H4 (cell line): ENCODE data around the gene OOSP3. TPM values are rescaled to one million over a fixed set of nuclear protein-coding genes. Genes with fewer than 3 reads are reported as not detected.
"Not testable (repeated sequence)": the region's sequence is repeated elsewhere in the genome, so short reads cannot be mapped to it uniquely, and the experiment has no call there.

ENCODE experiments used
- DNase-seq: peaks from one replicate; pipeline ENCODE4 v3.0.0-alpha.2; 2015; ENCODE audit warnings: low spot score
- total RNA-seq: library from RNA; depleted of rRNA; stranded (reverse); fragments of >200 nt; shearing (Covaris generic); gene quantifications from 2 replicates; pipeline ENCODE4 v1.2.3, GENCODE V29; 2014

OOSP3 gene
- total RNA-seq, 1 experiment from 2014 or later, result not detected

DNA sequence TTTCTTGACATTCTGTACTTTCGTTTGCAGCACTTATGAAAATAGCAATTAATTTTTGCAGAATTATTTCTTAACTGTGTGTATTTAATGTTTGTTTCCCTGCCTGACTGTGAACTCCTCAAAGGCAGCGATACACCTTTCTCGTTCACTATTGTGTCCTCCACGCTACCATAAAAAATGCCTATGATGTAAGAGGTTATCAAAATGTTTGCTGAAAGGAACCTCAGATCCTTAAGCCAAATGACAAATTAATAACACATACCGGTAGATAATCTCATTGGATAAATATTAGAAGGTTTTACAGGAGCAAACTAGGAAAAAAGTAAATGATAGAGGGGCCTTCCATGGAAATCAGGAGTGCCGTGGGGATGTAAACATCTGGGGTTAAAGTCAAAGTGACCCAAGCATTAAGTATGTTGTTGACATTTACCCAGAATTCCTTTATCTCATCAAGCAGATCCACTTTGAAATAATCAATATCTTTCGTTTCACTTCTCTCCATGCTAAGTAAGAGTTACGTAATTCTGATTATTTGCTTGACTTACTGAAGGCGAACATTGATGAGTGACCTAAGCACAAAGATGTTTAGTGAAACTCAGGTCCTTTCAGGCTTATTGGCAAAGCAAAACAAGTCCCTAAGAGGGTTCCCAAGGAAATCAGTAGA is 2.6 kb upstream of the OOSP3 start:
- no peak for DNase-seq

DNA sequence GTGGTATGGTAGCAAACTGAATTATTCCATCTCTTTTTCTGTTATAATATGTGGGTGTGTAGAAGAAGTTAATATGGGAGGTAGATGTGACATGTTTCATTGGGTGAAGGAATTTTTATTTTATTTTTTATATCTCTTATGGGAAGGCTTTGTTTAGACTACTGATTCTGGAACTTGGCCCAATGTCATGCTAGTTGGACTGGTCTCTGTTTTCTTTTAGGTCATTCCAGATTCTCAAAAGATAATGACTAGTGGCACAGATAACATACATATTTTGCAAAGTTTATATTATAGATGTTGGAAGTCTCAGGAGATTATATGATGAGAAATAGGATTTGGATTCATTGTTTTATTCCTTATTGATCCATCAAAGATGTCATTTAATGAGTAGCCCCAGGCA is 1.3 kb upstream of the OOSP3 start:
- no peak for DNase-seq

DNA sequence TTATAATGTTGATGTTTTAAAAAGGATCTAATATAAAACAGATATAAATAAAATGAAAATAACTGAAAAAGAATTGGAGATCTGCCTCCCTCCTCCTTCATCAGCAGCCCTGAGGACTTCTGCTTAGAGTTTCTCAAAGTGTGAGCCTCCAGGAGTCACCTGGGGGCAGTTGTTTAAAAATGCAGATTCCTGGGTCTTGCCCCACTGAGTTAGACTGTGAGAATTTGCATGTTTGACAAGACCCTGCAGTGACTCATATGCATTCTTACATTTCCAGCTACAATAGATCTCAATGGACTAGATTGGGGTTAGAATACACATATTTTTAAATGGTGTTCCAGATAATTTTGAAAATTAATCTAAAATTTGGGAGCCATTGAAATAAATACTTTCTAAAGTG is 798 bp upstream of the OOSP3 start:
- DNase-seq, result no peak

DNA sequence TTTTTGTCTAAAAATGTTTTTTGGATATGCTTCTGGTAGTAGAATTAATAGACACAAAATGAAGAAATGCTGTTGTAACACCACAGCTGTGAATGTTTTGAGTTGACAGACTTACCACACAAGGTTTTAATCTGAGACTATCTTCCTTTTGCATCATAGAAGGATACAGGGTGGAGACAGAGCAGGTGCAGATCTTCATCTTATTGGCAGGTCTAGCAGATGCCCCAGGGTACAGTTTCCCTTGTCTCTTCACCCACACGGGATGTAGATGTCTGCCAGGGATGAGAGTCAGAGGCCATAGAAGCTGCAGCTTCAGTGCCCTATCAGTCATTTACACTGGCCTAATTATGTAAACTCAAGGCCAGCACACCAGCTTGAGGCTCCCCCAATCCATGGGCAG is 985 bp downstream of the OOSP3 start:
- no peak for DNase-seq

DNA sequence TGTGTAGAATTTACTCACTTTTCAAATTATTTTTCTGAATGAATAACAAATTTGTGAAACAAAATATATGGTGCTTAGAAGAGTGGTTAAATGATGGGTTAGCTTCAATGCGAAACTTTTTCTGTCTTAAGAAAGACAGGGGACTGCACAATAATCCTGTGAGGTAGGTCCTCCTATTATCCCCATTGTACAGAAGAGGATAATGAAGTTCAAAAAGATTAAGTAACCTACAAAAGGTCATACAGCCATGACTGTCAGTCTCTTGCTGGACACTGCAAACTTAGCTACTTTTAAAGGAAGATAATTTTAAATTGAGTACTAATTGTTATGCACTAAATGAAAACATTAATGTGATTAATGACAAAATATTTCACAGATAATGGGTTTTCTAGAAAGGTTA is 5.0 kb downstream of the OOSP3 start:
- no peak for DNase-seq

DNA sequence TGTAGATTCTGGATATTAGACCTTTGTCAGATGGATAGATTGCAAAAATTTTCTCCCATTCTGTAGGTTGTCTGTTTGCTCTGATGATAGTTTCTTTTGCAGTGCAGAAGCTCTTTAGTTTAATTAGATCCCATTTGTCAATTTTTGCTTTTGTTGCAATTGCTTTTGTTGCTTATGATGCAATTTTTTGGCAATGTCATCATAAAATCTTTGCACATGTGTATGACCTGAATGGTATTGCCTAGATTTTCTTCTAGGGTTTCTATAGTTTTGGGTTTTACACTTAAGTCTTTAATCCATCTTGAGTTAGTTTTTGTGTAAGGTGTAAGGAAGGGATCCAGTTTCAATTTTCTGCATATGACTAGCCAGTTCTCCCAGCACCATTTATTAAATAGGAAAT is 8.6 kb downstream of the OOSP3 start:
- not testable (repeated sequence) for DNase-seq

DNA sequence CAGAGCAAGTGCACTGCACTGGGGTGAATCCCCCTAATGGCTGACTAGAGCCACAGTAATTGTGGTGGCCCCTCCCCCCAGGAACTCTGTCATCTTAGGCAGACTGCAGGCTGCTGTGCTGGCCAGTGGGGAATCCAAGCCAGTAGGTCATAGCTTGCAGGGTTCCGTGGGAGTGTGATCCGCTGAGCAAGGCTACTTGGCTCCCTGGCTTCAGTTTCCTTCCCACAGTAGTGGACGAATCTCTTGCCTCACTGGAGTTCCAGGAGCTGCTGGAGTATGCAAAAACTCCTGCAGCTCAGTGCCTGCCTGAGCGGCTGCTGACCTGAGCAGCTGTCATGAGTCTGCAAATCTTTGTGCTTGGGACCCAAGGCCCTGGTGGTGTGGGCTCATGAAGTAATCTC is 13.2 kb downstream of the OOSP3 start:
- DNase-seq, result no peak

DNA sequence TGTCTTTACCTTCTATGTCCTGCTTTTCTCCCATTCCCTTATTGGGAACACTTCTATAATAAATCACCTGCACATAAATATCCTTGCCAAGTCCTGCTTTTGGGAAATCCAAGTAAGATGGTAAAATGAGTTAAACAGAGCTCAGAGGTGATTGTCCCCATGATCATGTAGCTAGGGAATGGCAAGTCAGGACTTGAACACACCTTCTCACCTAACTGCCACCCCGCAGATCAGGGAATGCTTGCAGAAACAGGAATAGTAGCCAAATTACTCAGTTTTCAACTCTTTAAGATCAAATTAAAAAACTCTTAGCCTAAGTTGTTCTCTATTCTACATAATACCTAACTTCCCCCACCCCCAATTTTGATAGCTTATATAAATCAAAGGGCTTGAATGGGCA is 16.0 kb downstream of the OOSP3 start:
- DNase-seq, result no peak

DNA sequence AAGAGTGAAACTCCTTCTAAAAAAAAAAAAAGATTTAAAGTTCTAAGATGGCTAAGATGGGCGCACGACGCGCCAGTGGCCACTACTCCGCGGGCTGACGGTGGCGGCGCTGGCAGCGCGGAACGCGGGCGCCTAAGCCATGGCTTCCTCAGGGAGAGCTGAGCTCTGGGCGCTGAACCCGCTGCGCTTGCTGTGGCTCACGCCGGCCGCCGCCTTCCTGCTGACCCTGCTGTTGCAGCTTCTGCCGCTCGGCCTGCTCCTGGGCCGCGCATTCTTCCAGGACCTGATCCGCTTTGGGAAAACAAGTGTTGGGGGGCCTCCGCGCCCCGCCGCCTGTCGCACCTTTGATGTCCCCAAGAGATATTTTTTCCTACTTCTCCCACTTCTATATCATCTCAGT is 19.5 kb downstream of the OOSP3 start:
- DNase-seq, result no peak

DNA sequence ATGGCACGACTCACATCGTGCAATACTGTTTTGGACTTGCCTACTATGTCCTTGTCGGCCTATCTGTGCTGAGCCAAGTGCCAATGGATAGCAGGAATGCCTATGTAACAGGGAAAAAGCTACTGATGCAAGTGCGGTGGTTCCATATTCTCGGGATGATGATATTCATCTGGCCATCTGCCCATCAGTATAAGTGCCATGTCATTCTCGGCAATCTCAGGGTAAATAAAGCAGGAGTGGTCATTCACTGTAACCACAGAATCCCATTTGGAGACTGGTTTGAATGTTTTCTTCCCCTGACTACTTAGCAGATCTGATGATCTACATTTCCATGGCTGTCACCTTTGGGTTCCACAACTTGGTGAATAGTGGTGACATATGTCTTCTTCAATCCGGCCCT is 20.1 kb downstream of the OOSP3 start:
- DNase-seq, result peak; percentile 62

DNA sequence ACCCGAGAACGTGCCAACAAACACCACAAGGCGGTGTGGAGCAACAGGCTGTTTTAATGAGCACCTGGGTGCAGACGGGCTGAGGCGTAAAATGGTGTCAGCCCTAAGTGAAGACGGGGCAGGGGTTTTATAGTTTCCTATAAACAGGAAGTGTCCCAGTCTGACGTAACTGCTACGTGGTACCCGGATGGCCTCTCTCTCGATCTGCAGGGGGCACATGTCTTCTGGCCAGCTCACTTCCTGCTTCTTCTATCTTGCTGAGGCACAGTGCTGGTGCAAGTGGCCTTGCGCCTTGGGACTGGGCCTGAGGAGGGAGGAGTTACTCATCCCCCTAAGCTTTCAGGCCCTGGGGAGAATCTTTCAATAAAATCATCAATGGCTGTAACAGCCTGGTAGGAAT is 20.9 kb downstream of the OOSP3 start:
- DNase-seq, result peak; percentile 84

DNA sequence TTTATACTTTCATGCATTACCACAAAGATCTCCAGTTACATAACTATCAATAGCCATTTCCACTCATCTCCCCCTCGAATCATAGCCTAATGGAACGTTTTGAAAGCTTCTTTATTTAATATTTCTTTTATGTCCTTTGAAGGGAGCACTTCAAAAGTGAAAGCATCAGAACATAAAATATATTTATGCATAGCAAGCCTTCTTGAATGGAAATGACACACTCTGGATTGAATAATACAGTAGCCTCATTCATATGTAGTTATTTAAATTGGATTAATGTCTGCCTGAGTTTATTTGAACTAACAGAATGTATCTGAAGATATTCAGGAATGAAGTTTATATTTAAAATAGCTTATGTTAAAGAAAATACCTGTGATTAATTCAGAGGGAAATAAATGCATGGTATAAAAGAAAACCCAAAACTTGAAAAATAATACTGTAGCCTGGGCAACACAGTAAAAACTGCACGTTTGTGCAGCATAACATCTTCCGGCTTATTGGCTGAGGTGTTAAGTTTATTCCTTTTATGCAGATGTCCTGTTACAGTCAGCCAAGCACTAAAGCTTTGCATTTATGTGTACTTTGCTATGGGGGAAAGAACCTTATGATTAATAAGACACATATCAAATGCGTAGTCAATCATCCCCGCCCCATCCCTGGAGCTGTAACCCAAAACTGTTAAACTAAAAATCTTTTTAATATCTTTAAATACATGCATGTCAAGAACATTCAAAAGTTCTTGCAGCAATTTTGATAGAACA is 22.0 kb downstream of the OOSP3 start:
- no peak for DNase-seq

DNA sequence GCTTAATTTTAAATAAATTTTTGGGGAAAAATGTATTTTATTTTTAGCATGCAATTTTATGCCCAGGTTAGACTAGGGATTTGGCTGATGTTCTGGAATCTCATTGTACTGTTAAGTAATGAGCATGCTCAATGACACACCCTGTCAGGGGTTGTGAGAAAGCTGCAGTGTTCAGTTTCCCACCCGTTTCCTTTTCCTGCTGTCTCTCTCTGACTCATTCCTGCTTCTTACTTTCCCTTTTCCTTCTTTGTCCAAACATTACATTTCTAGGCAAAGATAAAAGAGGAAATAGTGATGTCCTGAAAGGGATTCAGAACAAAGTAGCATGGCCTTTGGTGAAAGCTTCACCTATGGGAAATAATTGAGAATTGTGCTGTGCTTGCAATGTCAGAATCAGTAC is 22.7 kb downstream of the OOSP3 start:
- DNase-seq, result peak; percentile 76

DNA sequence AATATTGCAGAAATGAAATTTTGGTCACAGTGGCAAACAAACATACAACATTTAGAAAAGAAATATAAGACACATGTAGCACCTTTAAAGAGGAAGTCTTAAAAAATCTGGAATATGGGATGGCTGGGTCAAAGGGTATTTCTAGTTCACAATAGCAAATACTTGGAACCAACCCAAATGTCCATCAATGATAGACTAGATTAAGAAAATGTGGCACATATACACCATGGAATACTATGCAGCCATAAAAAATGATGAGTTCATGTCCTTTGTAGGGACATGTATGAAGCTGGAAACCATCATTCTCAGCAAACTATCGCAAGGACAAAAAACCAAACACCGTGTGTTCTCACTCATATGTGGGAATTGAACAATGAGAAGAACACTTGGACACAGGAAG is 25.0 kb downstream of the OOSP3 start:
- DNase-seq, result not testable (repeated sequence)

DNA sequence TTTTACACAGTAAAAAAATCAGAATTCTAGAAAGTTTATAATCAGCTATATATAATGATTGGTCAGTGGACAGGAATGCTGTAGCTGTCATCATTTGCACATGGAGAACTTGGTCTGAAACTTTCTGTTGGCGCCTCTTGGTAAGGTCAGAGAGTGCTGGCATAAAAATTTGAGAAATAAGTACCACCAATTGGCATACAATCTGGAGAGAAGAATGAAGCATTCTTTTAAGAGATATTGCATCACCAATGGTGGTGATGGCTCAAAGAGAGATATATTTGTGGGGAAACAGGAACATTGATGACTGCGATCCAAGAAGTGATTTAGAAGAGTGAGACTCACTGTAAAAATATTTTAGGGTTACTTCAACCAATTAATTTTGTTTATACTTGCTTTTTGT is 39.9 kb downstream of the OOSP3 start:
- no peak for DNase-seq

DNA sequence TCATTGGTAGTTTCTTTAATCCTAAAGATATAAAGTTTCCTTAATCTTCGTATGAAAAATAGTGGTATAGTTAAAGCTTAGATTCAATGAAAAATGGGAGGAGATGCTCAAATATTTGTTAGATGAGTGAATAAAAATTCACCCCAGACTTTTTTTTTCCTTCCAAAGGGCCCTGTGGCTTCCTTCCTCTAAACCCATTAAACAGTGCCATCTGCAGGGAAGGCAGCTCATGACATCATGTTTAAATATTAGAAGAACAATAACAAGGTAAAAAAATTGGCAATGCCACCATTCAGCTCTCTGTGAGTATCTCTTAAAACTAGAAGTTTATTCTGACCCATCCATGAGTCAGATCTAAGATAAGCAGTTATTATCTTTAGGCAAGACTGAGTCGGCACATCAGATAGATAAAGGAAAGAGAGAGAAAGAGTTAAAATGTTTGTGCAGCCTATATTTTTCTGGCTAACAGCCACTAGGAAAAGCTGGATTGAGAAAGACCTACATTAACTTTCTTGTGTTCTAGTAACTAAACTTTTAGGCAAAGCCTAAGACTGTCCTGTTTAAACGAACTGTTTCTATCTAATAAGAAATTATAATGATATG is 40.5 kb downstream of the OOSP3 start:
- DNase-seq, result peak; percentile 48

DNA sequence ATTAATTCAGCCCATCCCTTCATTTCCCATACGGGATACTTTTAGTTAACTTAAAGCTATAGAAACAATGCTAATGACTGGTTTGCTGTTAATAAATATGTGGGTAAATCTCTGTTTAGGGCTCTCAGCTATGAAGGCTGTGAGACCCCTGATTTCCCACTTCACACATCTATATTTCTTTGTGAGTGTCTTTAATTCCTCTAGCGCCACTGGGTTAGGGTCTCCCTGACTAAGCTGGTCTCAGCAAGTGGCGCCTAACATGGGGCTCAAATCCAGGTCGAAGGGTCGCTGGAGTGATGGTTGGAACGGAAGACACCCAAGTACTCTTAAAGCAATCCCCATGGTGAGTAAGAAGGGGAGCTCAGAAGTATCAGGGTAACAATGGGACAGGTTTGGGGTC is 45.2 kb downstream of the OOSP3 start:
- DNase-seq, result no peak

DNA sequence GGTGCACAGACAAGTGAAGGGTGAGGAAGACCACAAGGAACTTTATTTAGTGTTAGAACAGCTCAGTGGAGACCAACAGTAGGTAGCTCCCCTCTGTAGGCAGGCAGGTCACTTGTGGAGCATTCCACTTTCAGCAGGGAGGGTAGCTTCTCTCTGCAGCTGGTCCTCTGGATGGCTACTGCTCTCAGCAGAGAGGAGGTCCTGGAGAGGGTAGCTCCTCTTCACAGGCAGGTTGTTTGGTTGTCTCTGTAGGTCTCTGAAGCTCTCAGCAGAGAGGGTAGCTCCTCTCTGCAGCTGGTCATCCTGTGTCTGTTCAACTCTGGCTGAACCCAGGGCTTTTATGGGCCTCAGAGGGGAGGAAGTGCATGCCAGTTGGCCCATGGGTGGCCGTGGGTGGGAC is 53.1 kb downstream of the OOSP3 start:
- DNase-seq, result no peak

DNA sequence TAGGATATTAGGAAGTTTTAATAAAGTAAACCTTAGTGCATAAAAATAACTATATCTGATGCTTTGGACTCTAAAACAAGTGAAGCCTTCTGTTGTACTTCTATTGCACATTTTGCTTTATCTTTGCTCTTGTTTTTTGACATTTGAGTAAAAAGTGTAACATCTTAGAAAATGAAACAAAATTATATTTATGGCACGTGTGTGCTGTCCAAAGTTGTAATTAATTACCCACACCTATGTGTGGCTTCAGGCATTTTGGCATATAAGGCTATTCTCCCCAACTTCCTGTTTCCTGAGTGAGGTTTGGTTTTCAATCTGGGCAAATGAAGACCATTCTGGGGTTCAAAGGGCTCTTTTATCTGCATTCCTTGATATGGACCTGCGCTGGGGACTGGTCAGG is 59.5 kb downstream of the OOSP3 start, which contains the start of gene OOSP1:
OOSP1 (plus strand) TSS at position 301 of the 400 bp plus-strand sequence; CDS start at position 324, 23 bp downstream.
- no peak for DNase-seq

DNA sequence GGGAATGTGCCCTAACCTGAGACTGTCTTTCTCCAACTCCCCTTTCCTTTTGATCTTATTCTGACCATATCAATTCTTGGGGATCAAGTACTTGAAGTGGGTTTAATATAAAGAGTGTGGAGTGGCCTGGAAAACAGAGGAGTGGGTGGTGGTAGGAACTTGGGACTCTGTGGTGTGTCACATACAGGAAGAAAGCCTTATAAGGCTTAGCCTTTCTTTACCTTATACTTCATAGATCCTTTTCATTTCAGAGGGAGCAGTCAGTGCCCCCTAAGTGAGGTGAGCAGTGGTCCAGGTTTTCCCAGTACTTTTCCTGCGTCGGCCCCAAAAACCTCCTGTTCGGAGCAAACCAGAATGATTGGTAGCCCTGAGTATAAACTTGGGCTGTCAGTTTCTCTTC is 60.1 kb downstream of the OOSP3 start:
- DNase-seq, result no peak

DNA sequence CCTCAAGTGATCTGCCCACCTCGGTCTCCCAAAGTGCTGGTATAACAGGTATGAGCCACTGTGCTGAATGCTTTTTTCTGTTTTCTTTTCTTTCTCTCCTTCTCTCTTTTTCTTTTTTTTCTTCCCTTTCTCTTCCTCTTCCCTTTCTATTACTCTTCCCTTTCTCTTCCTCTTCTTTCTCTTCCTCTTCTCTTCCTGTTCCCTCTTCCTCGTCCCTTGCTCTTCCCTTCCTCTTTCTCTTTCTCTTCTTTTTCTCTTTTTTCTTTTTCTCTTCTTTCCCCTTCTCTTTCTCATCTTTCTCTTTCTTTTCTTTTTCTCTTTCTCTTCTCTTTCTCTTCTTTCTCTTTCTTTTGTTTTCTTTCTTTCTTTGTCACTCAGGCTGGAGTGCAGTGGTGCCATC is 60.9 kb downstream of the OOSP3 start:
- no peak for DNase-seq

DNA sequence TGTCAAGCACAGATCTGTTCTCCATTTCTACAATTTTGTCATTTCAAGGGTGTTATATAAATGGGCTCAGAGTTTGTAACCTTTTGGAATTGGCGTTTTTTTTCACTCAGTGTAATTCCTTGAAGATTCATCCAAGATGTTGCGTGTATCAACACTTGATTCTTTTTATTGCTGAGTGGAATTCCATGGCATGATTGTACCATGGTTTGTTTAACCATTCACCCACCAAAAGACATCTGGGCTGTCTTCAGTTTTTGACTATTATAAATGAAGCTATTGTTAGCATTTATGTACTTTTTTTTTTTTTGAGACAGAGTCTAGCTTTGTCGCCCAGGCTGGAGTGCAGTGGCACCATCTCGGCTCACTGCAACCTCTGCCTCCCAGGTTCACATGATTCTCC is 62.5 kb downstream of the OOSP3 start:
- no peak for DNase-seq
